HT1080 (cell line): ENCODE results near the gene AKAIN1. TPM values are rescaled to one million over a fixed set of nuclear protein-coding genes. Genes with fewer than 3 reads are reported as not detected.
A peak's percentile ranks its signal among the peaks of the same experiment; 100 is the strongest.

Source experiments
- DNase-seq: peaks from one replicate; pipeline ENCODE4 v3.0.0-alpha.2; 2015; ENCODE audit warnings: low read depth
- polyA plus RNA-seq, 2 experiments: library from polyadenylated mRNA; depleted of rRNA; stranded (reverse); fragments of >200 nt; gene quantifications; 2 replicates each; pipeline ENCODE4 v1.2.3, GENCODE V29; 2015
- total RNA-seq: library from RNA; depleted of rRNA; stranded (reverse); fragments of >200 nt; shearing (Covaris generic); gene quantifications from 2 replicates; pipeline ENCODE4 v1.2.3, GENCODE V29; 2014; rRNA removed

AKAIN1 gene
- not detected in 2 replicates for total RNA-seq
- not detected in 2 replicates for polyA plus RNA-seq (2015; cell fraction: cytosol; rRNA removed)
- not detected in 2 replicates for polyA plus RNA-seq (2015; cell fraction: nucleus; rRNA removed)

- DNase-seq: peak; percentile 23
These were observed at the start of gene AKAIN1 for GRCh38 chr18:5197032-5197434. AKAIN1 (minus strand) TSS chr18:5197257; CDS start chr18:5197053, 204 bp downstream.

GRCh38 chr18:5244941-5245340, 47.9 kb upstream of the AKAIN1 start:
- no peak for DNase-seq

GRCh38 chr18:5239447-5239846, 42.4 kb upstream of the AKAIN1 start:
- DNase-seq: no peak

- no peak for DNase-seq
These were observed 41.4 kb upstream of the AKAIN1 start for GRCh38 chr18:5238371-5238976.

- peak; percentile 88 for DNase-seq
These were observed 40.8 kb upstream of the AKAIN1 start for GRCh38 chr18:5237723-5238370.

GRCh38 chr18:5237083-5237722, 40.1 kb upstream of the AKAIN1 start:
- no peak for DNase-seq

- no peak for DNase-seq
These were observed 17.7 kb upstream of the AKAIN1 start for GRCh38 chr18:5214583-5215351.

- DNase-seq: no peak
These were observed 10.6 kb upstream of the AKAIN1 start for GRCh38 chr18:5207471-5208150.

- DNase-seq: no peak
These were observed 1.3 kb upstream of the AKAIN1 start for GRCh38 chr18:5198311-5198710.

GRCh38 chr18:5197461-5197860, 404 bp upstream of the AKAIN1 start:
- DNase-seq: no peak

- no peak for DNase-seq
These were observed 615 bp downstream of the AKAIN1 start for GRCh38 chr18:5196253-5197031.

GRCh38 chr18:5195656-5196055, 1.4 kb downstream of the AKAIN1 start:
- no peak for DNase-seq

- DNase-seq: no peak
These were observed 16.8 kb downstream of the AKAIN1 start for GRCh38 chr18:5180254-5180653.

GRCh38 chr18:5178519-5178918, 18.5 kb downstream of the AKAIN1 start:
- DNase-seq: no peak

GRCh38 chr18:5175378-5175777, 21.7 kb downstream of the AKAIN1 start:
- no peak for DNase-seq

GRCh38 chr18:5173646-5174045, 23.4 kb downstream of the AKAIN1 start:
- no peak for DNase-seq

- no peak for DNase-seq
These were observed 23.8 kb downstream of the AKAIN1 start for GRCh38 chr18:5173236-5173635.

- DNase-seq: no peak
These were observed 29.2 kb downstream of the AKAIN1 start for GRCh38 chr18:5167831-5168230.

GRCh38 chr18:5166606-5167280, 30.3 kb downstream of the AKAIN1 start:
- no peak for DNase-seq

GRCh38 chr18:5164903-5165302, 32.2 kb downstream of the AKAIN1 start:
- no peak for DNase-seq
